Psoas muscle (tissue), 8 donors: ENCODE results near the gene FITM1. TPM values are rescaled to one million over a fixed set of nuclear protein-coding genes. Genes with fewer than 3 reads are reported as not detected.

ENCODE experiments used
- ATAC-seq, 4 donors: fragments of 200-7000 bp; cut with Tn5 transposase; one replicate each; pipeline ENCODE4 v1.9.1; 2020; ENCODE audit warnings: moderate library complexity in 3 of 4, mild to moderate bottlenecking in 2 of 4
- DNase-seq, 2 donors: peaks; one replicate each; pipeline ENCODE4 v3.0.0-alpha.2; 2020
- H3K27ac ChIP-seq: fragments of 200-600 bp; one replicate; pipeline ENCODE4 v1.8.0; 2022
- H3K27me3 ChIP-seq, 3 donors: fragments of 200-600 bp in 1 of 3; one replicate each; pipeline versions ENCODE4 v1.6.1 to v1.8.0; 2013 to 2022; ENCODE audit warnings: low read length in 2 of 3, mild to moderate bottlenecking in 2 of 3, moderate library complexity in 1 of 3; ENCODE audit not compliant: insufficient read depth in 3 of 3
- H3K36me3 ChIP-seq, 2 donors: fragments of 200-600 bp in 1 of 2; one replicate each; pipeline versions ENCODE4 v1.6.1 to v1.8.0; 2013 to 2022; ENCODE audit warnings: low read depth in 1 of 2, mild to moderate bottlenecking in 1 of 2, moderate library complexity in 1 of 2; ENCODE audit not compliant: insufficient read depth in 1 of 2
- H3K4me1 ChIP-seq: fragments of 200-600 bp; one replicate; pipeline ENCODE4 v1.8.0; 2022
- H3K4me3 ChIP-seq: fragments of 200-600 bp; one replicate; pipeline ENCODE4 v1.8.0; 2022; ENCODE audit warnings: mild to moderate bottlenecking
- H3K9me3 ChIP-seq: fragments of 200-600 bp; one replicate; pipeline ENCODE4 v1.8.0; 2022
- WGBS, 3 donors: extraction: QIAGEN DNeasy Blood & Tissue Kit; methylation state at CpG; one replicate each; pipeline versions ENCODE4 v1.1.6 to v1.1.7; 2013; 5-methylcytosine and 5-hydroxymethylcytosine counted together
- intact Hi-C, 2 donors: fragments of 100-400 bp; cut with DNase I; formaldehyde crosslinking; loops; one replicate each; pipeline versions ENCODE4 v1.11.0 to v1.14.2; 2022
- polyA plus RNA-seq, 3 donors: library from polyadenylated mRNA; stranded (reverse); fragments of 200-250 nt; gene quantifications; one replicate each; pipeline ENCODE4 v1.2.3, GENCODE V29; 2013
- total RNA-seq, 4 donors: library from RNA; stranded (reverse); fragmentation: NEBNext Ultra II Directional in 2 of 4; extraction: Animal tissue kit (Norgen Biotek cat#: 25700) in 2 of 4; gene quantifications; one replicate each; pipeline versions ENCODE4 v1.2.1 to v1.2.4, GENCODE V29; 2021 to 2023
- TF ChIP-seq, protein P1 (sequence below): fragments of 200-600 bp; IDR thresholded peaks from one replicate; pipeline ENCODE4 v1.8.0; 2022; ENCODE audit warnings: antibody characterized with exemption
- donor health status: healthy with polysubstance abuse.
- donor health status: DM: no; HTN: no; CAD: no; lungs with moderate emphysema.
- donor health status: Bipolar disorder and iron deficiency.
- donor health status: healthy.
- donor health status: DM: yes; HTN: yes; CAD: no.
- donor health status: DM: no; HTN: no; CAD: no.
- donor health status: DM: no; HTN: no; CAD: no.
- donor health status: DM: yes; HTN: yes; CAD: no.

Gene FITM1
- total and polyA plus RNA-seq, 7 donors = 72.8 to 167 (median 130) TPM

- no peaks in the 10 kb centered on the region for H3K36me3 ChIP-seq
- ATAC-seq (no peak), DNase-seq (no peak)
- WGBS, 3 donors = 82 to 86% (median 84%) methylated on average over 19 of the region's 19 CpGs
- H3K4me1 ChIP-seq = peaks cover 6% of the 10 kb centered on the region
- H3K9me3 ChIP-seq = no peaks in the 10 kb centered on the region
- H3K27ac ChIP-seq = peak overlapping the region; percentile 75
- intact Hi-C loops = loop anchor here in 1 of 2 donors (5.0 to 10.0 kb wide), 2 partner anchors 81 to 119 kb away; no protein-coding TSS in a partner anchor
- no peaks in the 10 kb centered on the region for H3K27me3 ChIP-seq
- TF ChIP-seq, protein P1, sequence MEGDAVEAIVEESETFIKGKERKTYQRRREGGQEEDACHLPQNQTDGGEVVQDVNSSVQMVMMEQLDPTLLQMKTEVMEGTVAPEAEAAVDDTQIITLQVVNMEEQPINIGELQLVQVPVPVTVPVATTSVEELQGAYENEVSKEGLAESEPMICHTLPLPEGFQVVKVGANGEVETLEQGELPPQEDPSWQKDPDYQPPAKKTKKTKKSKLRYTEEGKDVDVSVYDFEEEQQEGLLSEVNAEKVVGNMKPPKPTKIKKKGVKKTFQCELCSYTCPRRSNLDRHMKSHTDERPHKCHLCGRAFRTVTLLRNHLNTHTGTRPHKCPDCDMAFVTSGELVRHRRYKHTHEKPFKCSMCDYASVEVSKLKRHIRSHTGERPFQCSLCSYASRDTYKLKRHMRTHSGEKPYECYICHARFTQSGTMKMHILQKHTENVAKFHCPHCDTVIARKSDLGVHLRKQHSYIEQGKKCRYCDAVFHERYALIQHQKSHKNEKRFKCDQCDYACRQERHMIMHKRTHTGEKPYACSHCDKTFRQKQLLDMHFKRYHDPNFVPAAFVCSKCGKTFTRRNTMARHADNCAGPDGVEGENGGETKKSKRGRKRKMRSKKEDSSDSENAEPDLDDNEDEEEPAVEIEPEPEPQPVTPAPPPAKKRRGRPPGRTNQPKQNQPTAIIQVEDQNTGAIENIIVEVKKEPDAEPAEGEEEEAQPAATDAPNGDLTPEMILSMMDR = no peak
- H3K4me3 ChIP-seq = peak overlapping the region; percentile 80
These were observed 37.1 kb upstream of the FITM1 start for GRCh38 chr14:24093207-24093900.

- TF ChIP-seq, protein P1 = no peak
- 1 to 4% (median 1%) methylated on average over 48 to 68 of the region's 68 CpGs for WGBS, 3 donors
- H3K4me1 ChIP-seq = peaks cover 6% of the 10 kb centered on the region
- no peaks in the 10 kb centered on the region for H3K36me3 ChIP-seq
- intact Hi-C loops = loop anchor here (2.0 to 10.0 kb wide), 3 partner anchors 15 to 119 kb away; no protein-coding TSS in a partner anchor
- ATAC-seq (peak; percentile 87 to 92 (median 88)), DNase-seq (peak; percentile 94 to 96)
- H3K4me3 ChIP-seq = peak within 1 kb of the TSS; percentile 80
- H3K27me3 ChIP-seq = no peaks in the 10 kb centered on the region
- H3K9me3 ChIP-seq = no peaks in the 10 kb centered on the region
- peak within 1 kb of the TSS; percentile 75 for H3K27ac ChIP-seq
These were observed 36.3 kb upstream of the FITM1 start, which contains the start of gene PCK2 for GRCh38 chr14:24093901-24094840. Gene PCK2, plus strand, starts transcription at chr14:24094311. Its CDS starts 95 bp downstream, at chr14:24094406.

- peak in 1 of 4 donors; percentile 5 for ATAC-seq
- 34 to 47% (median 43%) methylated on average over 14 of the region's 14 CpGs for WGBS, 3 donors
- no peaks in the 10 kb centered on the region for H3K36me3 ChIP-seq
- no peaks in the 10 kb centered on the region for H3K27me3 ChIP-seq
- peak overlapping the region; percentile 80 for H3K4me3 ChIP-seq
- H3K27ac ChIP-seq = peak overlapping the region; percentile 75
- H3K9me3 ChIP-seq = no peaks in the 10 kb centered on the region
- intact Hi-C loops = loop anchor here (2.0 to 10.0 kb wide), 3 partner anchors 14 to 120 kb away; no protein-coding TSS in a partner anchor
- no peak for DNase-seq
- TF ChIP-seq, protein P1 = no peak
- peaks cover 6% of the 10 kb centered on the region for H3K4me1 ChIP-seq
These were observed 35.6 kb upstream of the FITM1 start for GRCh38 chr14:24094841-24095270.

DNA sequence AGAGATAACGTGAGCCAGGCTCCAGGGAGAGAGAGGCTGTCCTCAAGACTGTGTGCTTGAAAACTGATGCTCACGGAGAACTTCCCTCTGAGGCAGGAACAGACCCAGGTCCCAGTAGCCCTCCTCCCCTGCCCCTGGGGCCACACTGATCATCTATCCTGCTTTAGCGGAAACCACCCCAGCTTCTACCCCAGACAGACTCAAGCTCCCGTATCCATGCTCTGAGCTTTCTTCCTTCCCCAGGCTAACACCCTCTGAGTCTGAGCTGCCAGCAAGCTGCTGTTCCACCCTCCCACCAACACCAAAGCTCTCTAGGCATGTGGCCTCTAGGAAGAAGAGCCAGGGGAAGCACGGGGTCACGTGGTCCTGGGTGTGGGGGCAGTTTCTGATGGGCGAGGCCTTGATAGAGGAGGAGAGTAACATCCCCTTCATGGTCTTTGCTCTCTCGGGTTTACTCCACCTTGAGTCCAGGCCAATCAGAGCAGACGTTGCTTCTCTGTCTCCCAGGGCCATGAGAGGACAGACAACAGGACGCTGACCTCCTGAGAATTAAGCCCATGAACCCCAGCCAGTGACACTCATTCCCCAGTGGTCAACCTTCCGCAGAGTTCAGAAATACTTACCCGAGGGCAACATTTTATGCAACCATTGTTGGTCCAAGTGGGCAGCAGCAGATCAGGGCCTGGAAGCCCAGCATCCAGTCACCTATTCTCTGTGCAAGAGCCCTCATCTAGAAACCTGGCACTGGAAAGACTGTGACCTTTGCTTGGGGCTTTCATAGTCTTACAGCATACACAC, 35.0 kb upstream of the FITM1 start:
- H3K36me3 ChIP-seq = no peaks in the 10 kb centered on the region
- DNase-seq (peak; percentile 54 to 70), ATAC-seq (no peak)
- no peaks in the 10 kb centered on the region for H3K9me3 ChIP-seq
- WGBS, 3 donors = 52 to 72% (median 53%) methylated on average over 12 of the region's 12 CpGs
- peak overlapping the region; percentile 75 for H3K27ac ChIP-seq
- H3K4me3 ChIP-seq = peak overlapping the region; percentile 80
- no peaks in the 10 kb centered on the region for H3K27me3 ChIP-seq
- TF ChIP-seq, protein P1 = no peak
- peaks cover 6% of the 10 kb centered on the region for H3K4me1 ChIP-seq
- intact Hi-C loops = loop anchor here (2.0 to 10.0 kb wide), 2 partner anchors 13 to 121 kb away; no protein-coding TSS in a partner anchor
